Colonic mucosa (tissue), 4 donors: ENCODE measurements around the gene INMT. TPM values are rescaled to one million over a fixed set of nuclear protein-coding genes. Genes with fewer than 3 reads are reported as not detected.

Experiments used
- DNase-seq: peaks from one replicate; pipeline ENCODE4 v3.0.0-alpha.2; 2020
- H3K27ac ChIP-seq: fragments of 200-600 bp; one replicate; pipeline ENCODE4 v1.8.0; 2021
- H3K27me3 ChIP-seq: fragments of 200-600 bp; one replicate; pipeline ENCODE4 v1.8.0; 2021
- H3K36me3 ChIP-seq: fragments of 200-600 bp; one replicate; pipeline ENCODE4 v1.8.0; 2021
- H3K4me1 ChIP-seq: fragments of 200-600 bp; one replicate; pipeline ENCODE4 v1.8.0; 2021; ENCODE audit warnings: mild to moderate bottlenecking
- H3K4me3 ChIP-seq: fragments of 200-600 bp; one replicate; pipeline ENCODE4 v1.8.0; 2021
- H3K9ac ChIP-seq, 2 donors: one replicate each; pipeline ENCODE4 v1.7.0; 2013; ENCODE audit warnings: control low read depth in 2 of 2, low read depth in 2 of 2, low read length in 2 of 2
- H3K9me3 ChIP-seq: fragments of 200-600 bp; one replicate; pipeline ENCODE4 v1.8.0; 2021
- intact Hi-C: fragments of 100-400 bp; cut with DNase I; formaldehyde crosslinking; loops from one replicate; pipeline ENCODE4 v1.14.1; 2022
- total RNA-seq, 2 donors: library from RNA; stranded (reverse); fragmentation: NEBNext Ultra II Directional in 1 of 2; extraction: Animal tissue kit (Norgen Biotek cat#: 25700) in 1 of 2; gene quantifications; one replicate each; pipeline ENCODE4 v1.2.1, GENCODE V29; 2021
- TF ChIP-seq, protein P1 (sequence below): fragments of 200-600 bp; IDR thresholded peaks from one replicate; pipeline ENCODE4 v1.8.0; 2022; ENCODE audit warnings: antibody characterized with exemption, mild to moderate bottlenecking
- donor health status: healthy.
- donor health status: DM: no; HTN: no; CAD: no.
- donor health status: DM: no; HTN: no; CAD: no.

The INMT gene
- total RNA-seq, 2 donors from 2014 or later = 2.3 to 6.0 TPM

DNA sequence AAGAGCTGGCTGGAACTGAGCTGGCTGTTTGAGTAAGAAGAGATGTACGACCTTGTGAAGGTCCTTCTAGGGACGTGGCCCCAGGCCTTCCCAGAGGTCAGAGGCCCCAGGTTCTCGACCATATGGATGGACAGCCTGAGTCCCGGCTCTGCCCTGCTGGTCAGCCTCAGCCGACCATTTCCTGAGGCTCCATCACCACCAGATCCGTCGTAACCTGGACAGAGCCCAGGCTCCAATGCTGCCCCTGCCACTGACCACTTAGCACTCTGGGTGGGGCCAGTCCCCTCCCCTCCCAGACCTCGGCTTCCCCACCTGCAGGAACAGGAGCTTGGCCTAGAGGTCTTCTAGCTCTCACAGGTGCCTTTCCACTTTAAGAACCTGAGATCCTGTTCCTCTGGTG lies 10.6 kb upstream of the INMT start:
- Histone ChIP-seq H3K27ac (no peak overlapping the region), H3K4me3 (no peak overlapping the region), H3K9ac (no peak overlapping the region), H3K36me3 (no peaks in the 10 kb centered on the region), H3K9me3 (no peaks in the 10 kb centered on the region), H3K4me1 (no peaks in the 10 kb centered on the region), H3K27me3 (no peaks in the 10 kb centered on the region)
- intact Hi-C loops = loop anchor here (10.0 kb wide), 1 partner anchor 176 kb away; no protein-coding TSS in a partner anchor
- DNase-seq = no peak
- TF ChIP-seq, protein P1, sequence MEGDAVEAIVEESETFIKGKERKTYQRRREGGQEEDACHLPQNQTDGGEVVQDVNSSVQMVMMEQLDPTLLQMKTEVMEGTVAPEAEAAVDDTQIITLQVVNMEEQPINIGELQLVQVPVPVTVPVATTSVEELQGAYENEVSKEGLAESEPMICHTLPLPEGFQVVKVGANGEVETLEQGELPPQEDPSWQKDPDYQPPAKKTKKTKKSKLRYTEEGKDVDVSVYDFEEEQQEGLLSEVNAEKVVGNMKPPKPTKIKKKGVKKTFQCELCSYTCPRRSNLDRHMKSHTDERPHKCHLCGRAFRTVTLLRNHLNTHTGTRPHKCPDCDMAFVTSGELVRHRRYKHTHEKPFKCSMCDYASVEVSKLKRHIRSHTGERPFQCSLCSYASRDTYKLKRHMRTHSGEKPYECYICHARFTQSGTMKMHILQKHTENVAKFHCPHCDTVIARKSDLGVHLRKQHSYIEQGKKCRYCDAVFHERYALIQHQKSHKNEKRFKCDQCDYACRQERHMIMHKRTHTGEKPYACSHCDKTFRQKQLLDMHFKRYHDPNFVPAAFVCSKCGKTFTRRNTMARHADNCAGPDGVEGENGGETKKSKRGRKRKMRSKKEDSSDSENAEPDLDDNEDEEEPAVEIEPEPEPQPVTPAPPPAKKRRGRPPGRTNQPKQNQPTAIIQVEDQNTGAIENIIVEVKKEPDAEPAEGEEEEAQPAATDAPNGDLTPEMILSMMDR = no peak

DNA sequence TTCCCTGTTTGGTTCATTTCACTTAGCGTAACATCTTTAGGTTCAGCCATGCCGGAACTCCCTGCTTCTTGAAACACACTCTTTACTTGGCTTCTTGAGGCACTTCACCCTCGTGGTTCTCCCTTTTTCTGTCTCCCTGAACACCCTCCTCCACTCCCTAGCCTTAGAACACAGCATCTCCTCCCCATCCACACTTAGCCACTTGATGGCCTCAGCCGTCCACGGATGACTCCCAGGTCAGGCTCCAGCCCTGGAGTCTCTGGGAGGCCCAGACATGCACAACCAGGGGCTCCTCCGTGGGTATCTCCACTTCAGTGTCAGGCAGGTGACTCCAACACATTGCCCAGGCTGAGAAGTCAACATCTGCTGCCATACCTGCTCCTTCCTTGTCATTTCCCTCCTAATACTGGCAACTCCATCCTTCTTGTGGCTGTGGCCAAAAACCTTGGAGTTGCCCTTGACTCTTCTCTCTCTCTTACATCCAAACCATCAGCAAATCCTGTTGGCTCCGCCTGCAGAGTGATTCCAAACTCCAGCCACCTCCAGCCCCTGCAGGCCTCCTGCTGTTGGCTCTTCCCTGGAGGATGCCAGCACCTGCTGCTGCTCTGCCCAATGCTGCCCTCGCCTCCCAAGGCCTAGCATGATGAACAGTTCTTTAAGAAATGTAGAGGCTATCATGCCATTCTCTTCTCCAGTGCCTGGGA lies 8.4 kb upstream of the INMT start:
- TF ChIP-seq, protein P1 = no peak
- Histone ChIP-seq H3K27me3 (no peaks in the 10 kb centered on the region), H3K9ac (no peak overlapping the region), H3K9me3 (no peaks in the 10 kb centered on the region), H3K4me3 (no peak overlapping the region), H3K27ac (no peak overlapping the region), H3K4me1 (no peaks in the 10 kb centered on the region), H3K36me3 (no peaks in the 10 kb centered on the region)
- no peak for DNase-seq
- intact Hi-C loops = loop anchor here (10.0 kb wide), 1 partner anchor 179 kb away; no protein-coding TSS in a partner anchor

DNA sequence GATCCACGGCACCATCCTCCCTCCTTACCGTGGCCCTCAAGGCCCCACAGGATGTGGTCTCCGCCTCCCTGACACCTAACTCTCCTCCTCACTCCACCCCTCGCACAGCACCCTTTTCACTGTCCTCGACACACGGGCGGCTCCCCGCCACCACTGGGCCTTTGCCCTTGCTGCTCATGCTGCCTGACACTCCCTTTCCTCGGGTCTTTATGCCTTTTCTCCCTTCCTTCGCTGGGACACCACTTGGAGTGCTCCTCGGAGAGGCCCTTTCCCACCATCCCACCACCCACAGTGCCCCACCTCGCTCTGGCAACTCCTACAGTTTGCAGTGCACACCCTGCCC lies 7.9 kb upstream of the INMT start:
- Histone ChIP-seq H3K27ac (no peak overlapping the region), H3K4me3 (no peak overlapping the region), H3K27me3 (no peaks in the 10 kb centered on the region), H3K4me1 (no peaks in the 10 kb centered on the region), H3K36me3 (no peaks in the 10 kb centered on the region), H3K9ac (no peak overlapping the region), H3K9me3 (no peaks in the 10 kb centered on the region)
- intact Hi-C loops = loop anchor here (10.0 kb wide), 1 partner anchor 179 kb away; no protein-coding TSS in a partner anchor
- TF ChIP-seq, protein P1 = no peak
- DNase-seq = no peak

DNA sequence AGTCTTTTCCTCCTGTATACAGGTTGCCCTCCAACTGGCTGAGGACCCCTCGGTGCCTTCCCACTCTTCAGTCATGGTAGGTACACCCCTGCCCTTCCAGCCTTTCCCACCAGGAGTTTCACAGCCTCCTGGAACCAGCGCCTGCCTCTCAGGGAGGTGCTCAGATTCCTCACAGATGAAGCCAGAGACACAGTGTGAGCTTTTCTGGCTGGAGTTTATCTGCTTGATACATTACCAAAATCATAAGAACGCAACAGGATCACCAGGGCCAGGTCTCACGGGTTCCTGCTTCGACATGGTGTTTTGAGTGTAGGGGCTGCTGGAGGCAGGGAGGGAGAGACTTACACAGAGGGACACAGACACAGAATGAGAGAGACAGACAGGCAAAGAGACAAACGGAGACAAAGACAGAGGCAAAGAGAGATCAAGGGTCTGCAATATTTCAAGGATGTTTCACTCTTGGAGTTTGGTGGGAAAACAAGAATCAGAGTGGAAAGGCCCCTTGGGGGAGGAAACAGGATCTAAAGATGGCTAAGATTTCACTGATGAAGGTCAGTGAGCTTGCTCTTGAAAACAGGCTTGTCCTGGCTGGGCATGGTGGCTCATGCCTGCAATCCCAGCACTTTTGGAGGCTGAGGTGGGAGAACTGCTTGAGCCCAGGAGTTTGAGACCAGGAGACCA lies 6.5 kb upstream of the INMT start:
- TF ChIP-seq, protein P1 = no peak
- H3K27ac ChIP-seq = no peak overlapping the region
- DNase-seq = no peak
- no peaks in the 10 kb centered on the region for H3K9me3 ChIP-seq
- intact Hi-C loops = loop anchor here (10.0 kb wide), 1 partner anchor 181 kb away; no protein-coding TSS in a partner anchor
- no peak overlapping the region for H3K9ac ChIP-seq
- H3K27me3 ChIP-seq = no peaks in the 10 kb centered on the region
- H3K36me3 ChIP-seq = no peaks in the 10 kb centered on the region
- no peak overlapping the region for H3K4me3 ChIP-seq
- H3K4me1 ChIP-seq = no peaks in the 10 kb centered on the region

DNA sequence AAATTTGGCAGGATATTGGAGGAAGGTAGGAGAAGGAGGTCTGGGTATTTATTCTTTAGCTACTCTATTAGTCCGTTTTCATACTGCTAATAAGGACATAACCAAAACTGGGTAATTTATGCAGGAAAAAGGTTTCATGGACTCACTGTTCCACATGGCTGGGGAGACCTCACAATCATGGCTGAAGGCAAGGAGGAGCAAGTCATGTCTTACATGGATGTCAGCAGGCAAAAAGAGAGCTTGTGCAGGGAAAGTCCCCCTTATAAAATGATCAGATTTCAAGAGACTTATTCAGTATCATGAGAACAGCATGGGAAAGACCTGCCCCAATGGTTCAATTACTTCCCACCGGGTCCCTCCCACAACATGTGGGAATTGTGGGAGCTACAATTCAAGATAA lies 1.9 kb upstream of the INMT start:
- Histone ChIP-seq H3K9me3 (no peaks in the 10 kb centered on the region), H3K4me3 (no peak overlapping the region), H3K36me3 (no peaks in the 10 kb centered on the region), H3K27me3 (no peaks in the 10 kb centered on the region), H3K4me1 (no peaks in the 10 kb centered on the region), H3K9ac (no peak overlapping the region), H3K27ac (peak overlapping the region; percentile 51)
- intact Hi-C loops = no loop called here
- TF ChIP-seq, protein P1 = no peak
- DNase-seq = no peak
